ENCODE results near the gene PHF12.

The PHF12 gene

DNA sequence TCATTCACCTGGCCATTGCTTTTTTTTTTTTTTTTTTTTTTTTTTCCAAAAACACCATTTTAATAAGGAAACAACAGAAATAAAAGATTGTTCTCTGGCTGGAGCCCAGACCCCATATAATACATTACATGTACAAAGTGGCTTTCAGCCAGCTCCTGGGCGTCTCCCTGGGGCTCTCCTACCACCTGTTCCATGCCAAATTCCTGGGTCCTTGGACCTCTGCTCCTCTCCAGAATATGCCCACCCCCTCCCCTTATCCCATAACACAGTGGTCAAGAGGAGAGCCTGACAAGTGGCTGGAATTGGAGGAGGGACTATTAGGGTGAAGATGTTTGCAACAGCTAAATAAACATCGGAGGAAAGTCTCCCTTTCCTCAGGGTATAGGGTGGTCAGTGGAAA, 3.6 kb upstream of the PHF12 start:
- no peak for DNase-seq (ENCODE audit: low read depth)
- TF ChIP-seq, protein P1, sequence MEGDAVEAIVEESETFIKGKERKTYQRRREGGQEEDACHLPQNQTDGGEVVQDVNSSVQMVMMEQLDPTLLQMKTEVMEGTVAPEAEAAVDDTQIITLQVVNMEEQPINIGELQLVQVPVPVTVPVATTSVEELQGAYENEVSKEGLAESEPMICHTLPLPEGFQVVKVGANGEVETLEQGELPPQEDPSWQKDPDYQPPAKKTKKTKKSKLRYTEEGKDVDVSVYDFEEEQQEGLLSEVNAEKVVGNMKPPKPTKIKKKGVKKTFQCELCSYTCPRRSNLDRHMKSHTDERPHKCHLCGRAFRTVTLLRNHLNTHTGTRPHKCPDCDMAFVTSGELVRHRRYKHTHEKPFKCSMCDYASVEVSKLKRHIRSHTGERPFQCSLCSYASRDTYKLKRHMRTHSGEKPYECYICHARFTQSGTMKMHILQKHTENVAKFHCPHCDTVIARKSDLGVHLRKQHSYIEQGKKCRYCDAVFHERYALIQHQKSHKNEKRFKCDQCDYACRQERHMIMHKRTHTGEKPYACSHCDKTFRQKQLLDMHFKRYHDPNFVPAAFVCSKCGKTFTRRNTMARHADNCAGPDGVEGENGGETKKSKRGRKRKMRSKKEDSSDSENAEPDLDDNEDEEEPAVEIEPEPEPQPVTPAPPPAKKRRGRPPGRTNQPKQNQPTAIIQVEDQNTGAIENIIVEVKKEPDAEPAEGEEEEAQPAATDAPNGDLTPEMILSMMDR (IDR thresholded peaks at IDR 0.05; ENCODE audit: insufficient read depth, low read depth, low read length, missing control alignments) = no peak
- no peak overlapping the region for H3K4me3 ChIP-seq (ENCODE audit: low read length)

DNA sequence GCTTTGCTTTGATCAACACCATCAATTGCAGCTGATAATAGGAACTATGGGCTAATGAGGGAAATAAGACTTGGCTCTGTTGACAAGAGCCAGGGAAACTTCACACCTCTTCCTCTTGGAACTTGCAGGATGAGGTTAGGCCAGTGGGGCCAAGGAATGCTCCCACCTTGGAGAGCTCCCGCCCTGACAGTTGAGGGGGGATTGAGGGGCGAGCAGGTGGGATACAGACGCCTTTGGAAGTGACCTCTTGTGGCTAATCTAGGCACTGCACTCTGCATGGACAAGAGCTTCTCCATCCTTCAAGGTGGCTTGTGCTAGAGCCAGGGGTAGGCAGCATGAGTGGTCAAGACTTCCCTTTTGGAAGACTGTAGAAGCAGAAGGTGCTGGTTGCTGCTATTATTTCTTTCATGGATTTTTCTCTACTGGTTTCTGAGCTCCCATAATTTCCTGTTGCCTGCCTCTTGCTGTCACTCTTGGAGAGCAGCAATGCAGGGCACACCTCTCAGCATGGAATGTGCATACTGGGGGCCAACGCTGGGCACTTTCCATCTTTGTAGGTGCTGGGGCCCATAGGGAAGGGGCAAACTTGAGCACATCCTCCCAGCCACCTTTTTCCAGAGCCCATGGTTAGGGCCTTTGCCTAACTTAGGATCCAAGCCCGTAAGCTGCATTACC, 2.3 kb upstream of the PHF12 start:
- TF ChIP-seq, protein P1 (IDR thresholded peaks at IDR 0.05; ENCODE audit: insufficient read depth, low read depth, low read length, missing control alignments) = peak; percentile 89
- no peak overlapping the region for H3K4me3 ChIP-seq (ENCODE audit: low read length)
- DNase-seq (ENCODE audit: low read depth) = peak; percentile 59

DNA sequence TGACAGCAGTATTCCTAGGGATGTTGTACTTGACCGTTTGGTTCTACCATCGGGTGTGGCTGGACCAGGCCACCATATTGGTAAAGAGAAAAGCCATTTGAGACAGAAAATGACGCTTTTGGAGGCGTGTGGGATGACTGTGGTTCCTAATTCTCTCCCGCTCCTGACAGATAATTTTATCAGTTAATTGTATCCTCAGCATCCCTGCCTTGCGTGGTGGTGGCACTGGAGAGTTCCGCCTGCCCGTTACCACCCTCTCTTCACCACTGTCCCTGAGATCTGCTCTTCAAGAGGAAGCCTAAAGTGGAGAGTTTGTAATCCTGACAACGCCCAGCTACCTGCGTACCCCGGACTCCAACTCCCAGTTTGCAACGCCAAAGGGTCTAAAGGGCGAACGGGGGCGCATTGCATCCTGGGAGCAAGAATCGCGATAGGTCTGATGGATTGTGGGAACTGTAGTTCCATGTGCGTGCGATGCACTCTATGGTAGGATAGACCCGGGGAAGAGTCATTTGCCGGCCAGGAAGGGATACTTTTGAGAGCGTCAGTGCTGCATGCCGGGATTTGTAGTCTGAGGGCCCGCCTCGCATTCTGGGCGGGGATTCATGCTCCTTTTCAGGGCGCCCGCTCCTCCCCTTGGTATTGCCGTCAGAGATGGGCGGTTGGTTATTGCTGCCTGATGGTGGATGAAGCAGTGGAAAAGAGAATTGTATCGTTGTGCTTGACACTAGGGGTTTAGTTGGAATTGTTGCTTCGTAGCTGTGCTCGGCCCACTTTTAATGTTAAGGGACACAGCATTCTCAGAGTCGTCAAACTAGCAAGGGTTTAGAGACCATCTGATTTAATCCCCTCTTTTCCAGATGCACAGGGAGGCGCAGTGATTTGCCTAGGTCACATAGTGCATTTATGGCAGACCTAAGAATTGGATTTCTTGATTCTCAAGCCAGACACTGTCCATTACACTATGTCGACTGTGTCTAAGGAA, 965 bp upstream of the PHF12 start:
- H3K4me3 ChIP-seq (ENCODE audit: low read length) = peak overlapping the region; percentile 96
- peak; percentile 100 for DNase-seq (ENCODE audit: low read depth)
- TF ChIP-seq, protein P1 (IDR thresholded peaks at IDR 0.05; ENCODE audit: insufficient read depth, low read depth, low read length, missing control alignments) = no peak

DNA sequence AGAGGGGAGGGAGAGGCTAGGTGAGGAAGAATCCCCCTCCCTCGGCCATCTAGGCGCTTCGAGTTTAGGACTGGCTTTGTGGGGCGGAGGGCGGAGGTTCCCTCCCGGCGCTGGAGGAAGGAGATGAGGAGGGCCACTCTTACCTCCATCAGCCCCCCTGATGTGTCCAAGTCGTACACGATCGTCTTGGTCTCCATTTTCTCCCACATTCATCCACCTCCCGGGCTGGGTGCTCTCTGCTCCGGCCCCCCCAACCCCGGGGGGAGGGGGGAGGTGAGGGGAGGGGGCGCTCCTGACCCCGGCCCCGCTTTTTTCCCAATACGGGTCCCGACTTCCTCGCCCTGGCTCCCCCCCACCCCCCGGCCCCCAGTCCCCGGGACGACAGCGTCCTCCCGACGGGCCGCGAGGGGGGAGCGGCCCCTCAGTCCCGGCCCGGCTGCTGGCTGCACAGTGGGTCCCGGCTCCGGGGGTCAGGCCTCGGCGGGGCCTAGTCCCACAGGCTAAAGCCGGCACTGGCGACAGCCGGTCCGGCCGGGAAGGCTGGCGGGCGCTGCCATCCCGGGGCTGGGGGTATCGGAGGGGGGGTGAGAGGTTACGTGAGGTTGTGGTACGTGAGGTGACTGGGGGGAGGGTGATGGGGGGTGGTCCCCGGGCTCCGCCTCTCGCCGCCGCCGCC, 428 bp downstream of the PHF12 start:
- TF ChIP-seq, protein P1 (IDR thresholded peaks at IDR 0.05; ENCODE audit: insufficient read depth, low read depth, low read length, missing control alignments) = no peak
- peak overlapping the region; percentile 86 for H3K4me3 ChIP-seq (ENCODE audit: low read length)
- DNase-seq (ENCODE audit: low read depth) = no peak

DNA sequence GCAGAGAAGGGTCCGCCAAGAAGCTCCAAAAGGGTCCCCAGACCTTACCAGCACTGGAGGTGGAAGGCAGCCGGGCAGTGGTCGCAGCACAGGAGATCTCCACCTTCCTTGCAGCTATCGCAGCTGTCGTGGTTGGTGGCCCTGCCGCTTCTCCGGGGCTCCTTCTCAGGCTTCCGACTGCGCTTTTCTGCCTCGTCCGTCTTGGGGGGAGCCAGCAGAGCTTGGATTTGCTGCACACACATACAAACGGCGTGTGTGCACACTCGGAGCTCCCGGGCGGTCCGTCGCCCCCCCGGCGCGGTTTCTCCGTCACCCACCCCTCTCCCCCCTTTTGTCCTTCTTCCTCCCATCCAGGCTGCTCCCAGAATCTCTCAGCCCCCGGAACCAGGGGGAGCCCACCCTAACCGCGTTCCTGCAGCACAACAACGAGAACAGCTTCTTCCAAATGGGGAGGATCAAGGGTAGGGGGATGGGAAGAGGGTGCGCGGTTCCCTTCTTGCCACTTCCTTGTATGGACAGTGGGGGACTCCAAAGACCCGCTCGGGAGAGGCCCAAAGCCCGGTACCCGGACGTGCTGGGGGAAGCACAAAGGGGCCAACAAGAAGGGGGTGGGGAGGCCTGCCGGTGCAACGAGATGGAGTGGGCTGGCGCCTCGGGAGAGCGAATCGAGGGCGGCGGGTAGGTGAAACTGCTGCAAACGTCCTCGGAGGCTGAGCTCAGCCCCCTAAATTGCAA, 1.1 kb downstream of the PHF12 start:
- peak overlapping the region; percentile 86 for H3K4me3 ChIP-seq (ENCODE audit: low read length)
- TF ChIP-seq, protein P1 (IDR thresholded peaks at IDR 0.05; ENCODE audit: insufficient read depth, low read depth, low read length, missing control alignments) = no peak

More for the DNA sequence above, 1.1 kb downstream of the PHF12 start:
- DNase-seq (ENCODE audit: low read depth) = no peak
